Osteoblast (primary cell): ENCODE results near the gene DEUP1. TPM values are rescaled to one million over a fixed set of nuclear protein-coding genes. Genes with fewer than 3 reads are reported as not detected.

ENCODE experiments used
- DNase-seq: peaks from one replicate; pipeline ENCODE4 v3.0.0; 2011; ENCODE audit warnings: low spot score, mixed read lengths; ENCODE audit not compliant: insufficient read length; ENCODE audit errors: missing footprints
- H2AFZ ChIP-seq: 2 replicates; pipeline ENCODE4 v1.6.0; 2011; ENCODE audit warnings: mild to moderate bottlenecking, low read length
- H3K27ac ChIP-seq: 2 replicates; pipeline ENCODE4 v1.5.1; 2011; ENCODE audit warnings: mild to moderate bottlenecking, low read depth, low read length, moderate library complexity
- H3K27me3 ChIP-seq: 2 replicates; pipeline ENCODE4 v1.6.0; 2012; ENCODE audit warnings: mild to moderate bottlenecking, control low read depth, inconsistent platforms, low read length, moderate library complexity; ENCODE audit not compliant: insufficient read depth
- H3K36me3 ChIP-seq: 2 replicates; pipeline ENCODE4 v1.5.1; 2011; ENCODE audit warnings: mild to moderate bottlenecking, low read length, control low read depth, moderate library complexity; ENCODE audit not compliant: insufficient read depth
- H3K4me1 ChIP-seq: 2 replicates; pipeline ENCODE4 v1.5.1; 2011; ENCODE audit warnings: mild to moderate bottlenecking, low read length, control low read depth, moderate library complexity; ENCODE audit not compliant: insufficient read depth
- H3K4me2 ChIP-seq: 2 replicates; pipeline ENCODE4 v1.6.0; 2011; ENCODE audit warnings: mild to moderate bottlenecking, low read length; ENCODE audit not compliant: insufficient read depth
- H3K4me3 ChIP-seq: fragments of 200-600 bp; sonication (generic); 3 replicates; pipeline ENCODE4 v1.5.1; 2012; ENCODE audit warnings: mild to moderate bottlenecking, low read length, inconsistent platforms; ENCODE audit not compliant: insufficient read depth
- H3K79me2 ChIP-seq: 2 replicates; pipeline ENCODE4 v1.6.0; 2012; ENCODE audit warnings: mild to moderate bottlenecking, low read length, control low read depth, inconsistent platforms; ENCODE audit not compliant: insufficient read depth
- H3K9me3 ChIP-seq: 2 replicates; pipeline ENCODE4 v1.5.1; 2011; ENCODE audit warnings: low read depth, low read length, control low read depth
- H4K20me1 ChIP-seq: 2 replicates; pipeline ENCODE4 v1.6.0; 2012; ENCODE audit warnings: mild to moderate bottlenecking, low read length, control low read depth; ENCODE audit not compliant: insufficient read depth
- CTCF ChIP-seq: IDR thresholded peaks from 2 replicates; pipeline ENCODE4 v1.5.1; 2011; ENCODE audit warnings: mild to moderate bottlenecking, low read depth, low read length, moderate library complexity; ENCODE audit errors: extremely low read depth
- total RNA-seq: library from RNA; depleted of rRNA; stranded (reverse); fragments of >200 nt; gene quantifications from 2 replicates; pipeline ENCODE4 v1.2.3, GENCODE V29; 2012

DEUP1 gene
- total RNA-seq, 1 donor, result under 0.01 TPM

DNA sequence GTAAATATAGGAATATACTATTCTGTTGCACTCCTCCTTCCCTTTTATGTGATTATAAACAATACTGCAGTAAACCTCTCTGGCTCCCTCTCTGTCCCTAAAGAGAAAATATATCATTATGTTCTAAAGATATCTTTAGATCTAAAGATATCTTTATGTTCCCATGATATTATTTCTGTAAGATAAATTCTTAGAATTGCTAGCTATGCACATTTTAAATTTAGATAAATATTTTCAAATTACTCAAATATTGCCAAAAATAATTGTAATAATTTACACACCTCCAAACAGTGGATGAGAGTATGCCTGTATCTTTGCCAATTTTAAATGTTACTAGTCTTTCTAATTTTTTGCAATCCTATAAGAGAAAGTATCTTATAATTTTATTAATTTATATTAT lies 10.3 kb upstream of the DEUP1 start:
- Histone ChIP-seq H3K9me3 (no peaks in the 10 kb centered on the region), H2AFZ (no peak overlapping the region), H3K36me3 (no peaks in the 10 kb centered on the region), H3K4me1 (no peaks in the 10 kb centered on the region), H3K4me3 (no peak overlapping the region), H3K4me2 (no peak overlapping the region), H3K79me2 (no peaks in the 10 kb centered on the region), H4K20me1 (no peaks in the 10 kb centered on the region), H3K27ac (no peak overlapping the region), H3K27me3 (no peaks in the 10 kb centered on the region)
- TF ChIP-seq CTCF, result no peak
- no peak for DNase-seq

DNA sequence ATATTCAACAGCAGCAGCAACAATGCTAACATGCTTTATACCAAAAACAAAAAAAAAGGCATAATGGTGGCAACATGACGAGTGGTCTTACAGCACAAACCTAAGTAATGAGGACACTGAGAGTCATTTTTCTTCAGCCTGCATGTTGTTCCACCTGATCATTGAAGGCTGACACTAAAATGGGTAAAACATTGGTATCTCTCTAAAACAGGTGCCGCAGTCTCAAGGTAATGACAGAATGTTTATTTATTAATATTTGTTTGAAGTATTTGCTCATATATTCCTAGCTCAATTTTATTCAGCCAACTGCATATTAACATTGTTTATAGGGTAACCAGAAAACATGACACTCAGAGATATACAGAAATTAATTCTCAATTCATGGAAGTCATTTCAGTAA lies 8.3 kb upstream of the DEUP1 start:
- Histone ChIP-seq H3K27me3 (no peaks in the 10 kb centered on the region), H3K9me3 (no peaks in the 10 kb centered on the region), H3K4me1 (no peaks in the 10 kb centered on the region), H3K36me3 (no peaks in the 10 kb centered on the region), H3K4me2 (no peak overlapping the region), H3K79me2 (no peaks in the 10 kb centered on the region), H3K4me3 (no peak overlapping the region), H2AFZ (no peak overlapping the region), H3K27ac (no peak overlapping the region), H4K20me1 (no peaks in the 10 kb centered on the region)
- no peak for DNase-seq
- no peak for TF ChIP-seq CTCF

DNA sequence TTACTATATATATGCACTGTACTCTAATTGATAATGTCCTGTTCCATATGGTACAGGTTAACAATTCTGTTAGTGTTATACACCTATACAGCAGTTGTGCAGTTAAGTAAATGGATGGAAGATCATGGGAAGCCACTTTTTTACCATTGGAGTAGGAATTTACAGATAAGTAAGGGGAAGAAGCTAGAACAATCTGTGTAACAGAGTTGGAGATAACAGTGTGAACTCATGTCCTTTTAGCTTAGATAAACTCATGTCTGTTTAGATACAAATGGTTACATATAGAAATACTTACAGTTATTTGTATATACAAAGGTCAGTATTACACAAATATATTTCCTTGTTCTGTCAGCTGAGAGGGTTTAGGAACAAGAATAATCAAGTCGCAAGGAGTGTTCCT lies 6.8 kb upstream of the DEUP1 start:
- no peaks in the 10 kb centered on the region for H3K27me3 ChIP-seq
- H3K36me3 ChIP-seq, result no peaks in the 10 kb centered on the region
- no peaks in the 10 kb centered on the region for H3K4me1 ChIP-seq
- DNase-seq, result no peak
- no peak overlapping the region for H3K4me3 ChIP-seq
- no peak overlapping the region for H3K27ac ChIP-seq
- no peak for TF ChIP-seq CTCF
- H2AFZ ChIP-seq, result no peak overlapping the region
- no peaks in the 10 kb centered on the region for H4K20me1 ChIP-seq
- no peak overlapping the region for H3K4me2 ChIP-seq
- no peaks in the 10 kb centered on the region for H3K79me2 ChIP-seq
- H3K9me3 ChIP-seq, result no peaks in the 10 kb centered on the region

DNA sequence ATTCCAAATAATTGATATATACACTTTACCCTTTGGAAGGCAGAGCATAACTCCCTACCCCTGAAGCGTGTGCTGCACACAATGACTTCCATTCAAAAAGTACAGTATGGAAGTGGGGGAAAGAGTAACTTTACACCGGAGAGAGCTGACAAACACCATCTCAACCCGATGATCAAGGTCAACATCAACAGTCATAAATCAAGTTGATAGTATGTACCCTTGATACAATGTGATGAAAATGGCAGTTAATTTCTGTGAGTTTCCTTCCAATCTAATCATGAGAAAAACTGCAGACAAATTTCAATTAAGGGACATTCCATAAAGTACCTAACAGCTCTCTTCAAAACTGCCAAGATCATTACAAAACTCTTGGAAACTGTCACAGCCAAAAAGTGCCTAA lies 6.0 kb upstream of the DEUP1 start:
- Histone ChIP-seq H3K4me3 (no peak overlapping the region), H3K36me3 (no peaks in the 10 kb centered on the region), H3K27me3 (peaks cover 2% of the 10 kb centered on the region), H3K9me3 (no peaks in the 10 kb centered on the region), H3K4me1 (no peaks in the 10 kb centered on the region), H3K79me2 (no peaks in the 10 kb centered on the region), H3K4me2 (no peak overlapping the region), H4K20me1 (no peaks in the 10 kb centered on the region), H2AFZ (no peak overlapping the region), H3K27ac (no peak overlapping the region)
- no peak for TF ChIP-seq CTCF
- DNase-seq, result no peak
